HL-60 (cell line): ENCODE data around the gene SLC44A3.

Source experiments
- DNase-seq, 2 experiments: peaks; one replicate each; pipeline ENCODE4 v3.0.0-alpha.2; 2010 to 2020; ENCODE audit warnings: low read depth in 1 of 2, low spot score in 1 of 2
- H3K27ac ChIP-seq: fragments of 250-450 bp; sonication (Bioruptor Pico); replicated peaks from 2 replicates; pipeline ENCODE4 v1.5.1; 2020; ENCODE audit warnings: mild to moderate bottlenecking, moderate library complexity
- H3K27me3 ChIP-seq: fragments of 250-450 bp; sonication (Bioruptor Pico); 2 replicates; pipeline ENCODE4 v1.5.1; 2021; ENCODE audit warnings: mild to moderate bottlenecking, moderate library complexity; ENCODE audit not compliant: insufficient read depth, poor library complexity, severe bottlenecking
- H3K4me3 ChIP-seq: replicated peaks from 2 replicates; pipeline ENCODE4 v1.5.1; 2011; ENCODE audit warnings: mild to moderate bottlenecking, control low read depth, low read length; ENCODE audit not compliant: insufficient read depth
- CTCF ChIP-seq: IDR thresholded peaks from one replicate; pipeline ENCODE4 v1.5.1; 2011; ENCODE audit warnings: low read length, control low read depth, inconsistent platforms; ENCODE audit not compliant: insufficient read depth
- GABPA ChIP-seq: IDR thresholded peaks from 2 replicates; pipeline ENCODE4 v1.6.1; 2012; ENCODE audit warnings: low read depth
- POLR2AphosphoS5 ChIP-seq: IDR thresholded peaks from 2 replicates; pipeline ENCODE4 v1.6.1; 2012; ENCODE audit warnings: low read depth
- REST ChIP-seq: IDR thresholded peaks from 2 replicates; pipeline ENCODE4 v1.6.1; 2012; ENCODE audit warnings: low read depth; ENCODE audit not compliant: insufficient replicate concordance
- SPI1 ChIP-seq: IDR thresholded peaks from 2 replicates; pipeline ENCODE4 v1.6.1; 2012; ENCODE audit warnings: low read depth, mild to moderate bottlenecking, borderline replicate concordance

SLC44A3 gene

GRCh38 chr1:94858276-94858675, 38.1 kb downstream of the SLC44A3 start:
- Histone ChIP-seq H3K27me3 (peaks cover 4% of the 10 kb centered on the region), H3K4me3 (no peak overlapping the region), H3K27ac (no peak overlapping the region)
- TF ChIP-seq GABPA = no peak
- no peak for TF ChIP-seq SPI1
- no peak for TF ChIP-seq POLR2AphosphoS5
- TF ChIP-seq REST = no peak
- TF ChIP-seq CTCF = no peak
- no peak for DNase-seq

- no peak overlapping the region for H3K27ac ChIP-seq
- TF ChIP-seq REST = no peak
- TF ChIP-seq CTCF = no peak
- TF ChIP-seq GABPA = no peak
- no peak for TF ChIP-seq SPI1
- TF ChIP-seq POLR2AphosphoS5 = no peak
- no peaks in the 10 kb centered on the region for H3K27me3 ChIP-seq
- DNase-seq = no peak
- H3K4me3 ChIP-seq = no peak overlapping the region
These were observed 39.0 kb downstream of the SLC44A3 start for GRCh38 chr1:94859174-94859573.

- H3K27ac ChIP-seq = no peak overlapping the region
- TF ChIP-seq REST = no peak
- no peak for TF ChIP-seq SPI1
- no peak for TF ChIP-seq POLR2AphosphoS5
- no peak for TF ChIP-seq CTCF
- TF ChIP-seq GABPA = no peak
- H3K4me3 ChIP-seq = no peak overlapping the region
- peaks cover 4% of the 10 kb centered on the region for H3K27me3 ChIP-seq
- DNase-seq = no peak
These were observed 42.6 kb downstream of the SLC44A3 start for GRCh38 chr1:94862718-94863117.
